ENCODE measurements around the gene CASZ1. TPM values are rescaled to one million over a fixed set of nuclear protein-coding genes. Genes with fewer than 3 reads are reported as not detected.
A peak's percentile ranks its signal among the peaks of the same experiment; 100 is the strongest.

The CASZ1 gene
- total RNA-seq, 1 donor from 2014 or later = 11.8 TPM

- DNase-seq (ENCODE audit: low read depth) = no peak
- TF ChIP-seq, protein P1, sequence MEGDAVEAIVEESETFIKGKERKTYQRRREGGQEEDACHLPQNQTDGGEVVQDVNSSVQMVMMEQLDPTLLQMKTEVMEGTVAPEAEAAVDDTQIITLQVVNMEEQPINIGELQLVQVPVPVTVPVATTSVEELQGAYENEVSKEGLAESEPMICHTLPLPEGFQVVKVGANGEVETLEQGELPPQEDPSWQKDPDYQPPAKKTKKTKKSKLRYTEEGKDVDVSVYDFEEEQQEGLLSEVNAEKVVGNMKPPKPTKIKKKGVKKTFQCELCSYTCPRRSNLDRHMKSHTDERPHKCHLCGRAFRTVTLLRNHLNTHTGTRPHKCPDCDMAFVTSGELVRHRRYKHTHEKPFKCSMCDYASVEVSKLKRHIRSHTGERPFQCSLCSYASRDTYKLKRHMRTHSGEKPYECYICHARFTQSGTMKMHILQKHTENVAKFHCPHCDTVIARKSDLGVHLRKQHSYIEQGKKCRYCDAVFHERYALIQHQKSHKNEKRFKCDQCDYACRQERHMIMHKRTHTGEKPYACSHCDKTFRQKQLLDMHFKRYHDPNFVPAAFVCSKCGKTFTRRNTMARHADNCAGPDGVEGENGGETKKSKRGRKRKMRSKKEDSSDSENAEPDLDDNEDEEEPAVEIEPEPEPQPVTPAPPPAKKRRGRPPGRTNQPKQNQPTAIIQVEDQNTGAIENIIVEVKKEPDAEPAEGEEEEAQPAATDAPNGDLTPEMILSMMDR (conservative IDR thresholded peaks at IDR 0.05; ENCODE audit: low read depth, low read length) = no peak
- H3K4me3 ChIP-seq (ENCODE audit: low read depth, low read length) = no peak overlapping the region
Observed at GRCh38 chr1:10829965-10830515, 33.6 kb upstream of the CASZ1 start.

GRCh38 chr1:10829067-10829818 lies 32.8 kb upstream of the CASZ1 start:
- H3K4me3 ChIP-seq (ENCODE audit: low read depth, low read length) = no peak overlapping the region
- TF ChIP-seq, protein P1 (conservative IDR thresholded peaks at IDR 0.05; ENCODE audit: low read depth, low read length) = no peak

DNA sequence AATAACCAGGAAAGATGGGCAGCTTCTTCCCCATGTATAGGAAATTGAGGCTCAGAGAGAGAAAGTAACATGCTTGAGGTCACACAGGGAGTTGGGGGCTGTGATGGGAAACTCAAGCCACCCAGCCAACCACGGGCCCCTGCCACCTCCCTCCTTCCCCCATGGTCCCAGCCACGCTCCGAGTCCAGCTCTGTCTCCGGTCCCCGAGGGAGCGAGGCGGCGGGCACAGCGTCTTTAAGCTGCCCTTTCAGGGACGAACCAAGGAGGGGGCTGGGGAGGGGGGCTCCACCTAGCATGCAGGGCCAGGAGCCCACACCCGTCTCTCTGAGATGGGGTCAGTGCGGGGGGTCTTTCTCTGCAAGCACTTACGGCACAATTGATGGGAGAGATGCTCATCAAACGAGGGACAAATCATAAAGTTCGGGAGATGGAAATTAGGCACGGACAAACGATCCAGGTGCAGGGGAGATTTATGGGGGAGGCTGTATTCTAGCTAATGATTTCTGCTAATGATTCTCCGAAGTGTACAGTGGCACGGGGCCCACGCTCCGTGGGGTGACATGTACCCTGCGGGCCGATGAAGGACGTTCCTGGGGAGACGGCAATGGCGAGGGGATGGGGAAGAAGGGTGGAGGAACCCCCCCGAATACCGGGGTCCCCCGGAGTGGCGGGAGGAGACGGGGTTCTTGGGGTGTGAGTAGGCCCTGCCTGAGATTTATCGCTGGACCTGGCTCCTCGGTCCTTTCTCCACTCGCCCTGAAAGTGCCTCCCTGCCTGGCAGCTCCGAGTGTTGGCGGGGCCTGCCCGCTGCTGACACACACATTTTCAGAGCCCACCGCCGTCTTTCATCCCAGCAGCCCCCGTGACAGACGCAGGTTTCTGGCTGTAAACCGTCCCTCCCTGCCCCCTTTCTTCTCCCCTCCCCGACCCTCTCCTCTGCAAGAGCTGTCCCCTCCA lies 31.2 kb upstream of the CASZ1 start:
- no peak for DNase-seq (ENCODE audit: low read depth)
- TF ChIP-seq, protein P1 (conservative IDR thresholded peaks at IDR 0.05; ENCODE audit: low read depth, low read length) = no peak
- H3K4me3 ChIP-seq (ENCODE audit: low read depth, low read length) = no peak overlapping the region

More at GRCh38 chr1:10829067-10829818, 32.8 kb upstream of the CASZ1 start:
- no peak for DNase-seq (ENCODE audit: low read depth)

- H3K4me3 ChIP-seq (ENCODE audit: low read depth, low read length) = no peak overlapping the region
- TF ChIP-seq, protein P1 (conservative IDR thresholded peaks at IDR 0.05; ENCODE audit: low read depth, low read length) = no peak
- no peak for DNase-seq (ENCODE audit: low read depth)
Observed at GRCh38 chr1:10825592-10825991, 29.1 kb upstream of the CASZ1 start.

GRCh38 chr1:10824821-10825540 lies 28.5 kb upstream of the CASZ1 start:
- no peak overlapping the region for H3K4me3 ChIP-seq (ENCODE audit: low read depth, low read length)
- peak; percentile 7 for DNase-seq (ENCODE audit: low read depth)
- TF ChIP-seq, protein P1 (conservative IDR thresholded peaks at IDR 0.05; ENCODE audit: low read depth, low read length) = no peak

DNA sequence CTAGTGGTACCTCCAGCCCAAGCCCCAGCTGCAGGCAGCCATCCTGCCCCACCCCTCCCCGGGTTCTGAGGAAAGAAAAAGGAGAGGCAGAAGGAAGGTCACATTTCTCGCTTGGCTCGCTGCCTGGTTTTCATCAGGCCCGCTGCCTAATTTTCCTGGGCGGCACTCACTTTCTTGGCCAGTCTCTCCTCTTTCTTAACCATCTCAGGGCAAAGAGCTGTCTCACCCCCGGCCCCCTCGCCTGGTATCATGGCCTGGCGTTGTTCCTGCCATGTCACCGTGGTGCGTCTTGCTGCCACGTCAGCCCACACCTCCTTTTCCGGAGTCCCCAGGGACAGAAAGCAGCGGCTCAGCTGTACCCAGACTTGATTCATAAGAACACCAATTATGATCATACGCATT lies 26.6 kb upstream of the CASZ1 start:
- no peak for DNase-seq (ENCODE audit: low read depth)
- TF ChIP-seq, protein P1 (conservative IDR thresholded peaks at IDR 0.05; ENCODE audit: low read depth, low read length) = no peak
- H3K4me3 ChIP-seq (ENCODE audit: low read depth, low read length) = no peak overlapping the region

Measured in epithelial cell of proximal tubule (primary cell).